Activated CD8-positive, alpha-beta T cell treated with anti-CD3 and anti-CD28 coated beads, Interleukin-2, amount 10 ng/mL, durations not matched to agents 7 days and 5 days (primary cell): ENCODE data around the gene MGST2. TPM values are rescaled to one million over a fixed set of nuclear protein-coding genes. Genes with fewer than 3 reads are reported as not detected.

Source experiments
- ATAC-seq: fragments of 150-1000 bp; cut with Tn5 transposase; one replicate; pipeline ENCODE4 v1.10.0; 2021; ENCODE audit warnings: moderate library complexity
- CTCF ChIA-PET: fragments of 350-600 bp; sonication (Branson Sonifier 250); formaldehyde crosslinking; loops from one replicate; lab custom pipeline; 2021; ENCODE audit warnings: antibody characterized with exemption; lab: Charles Lee
- POLR2A ChIA-PET: fragments of 350-600 bp; sonication (Branson Sonifier 250); formaldehyde crosslinking; loops from one replicate; lab custom pipeline; 2021; ENCODE audit warnings: antibody characterized with exemption; lab: Charles Lee
- DNase-seq: peaks from one replicate; pipeline ENCODE4 v3.0.0-alpha.2; 2020
- H3K27ac Mint-ChIP-seq: one replicate; pipeline ENCODE4 v1.8.0; 2021; ENCODE audit warnings: mild to moderate bottlenecking, mixed read lengths
- H3K27me3 Mint-ChIP-seq: one replicate; pipeline ENCODE4 v1.8.0; 2021; ENCODE audit warnings: low read depth, mixed read lengths
- H3K36me3 Mint-ChIP-seq: one replicate; pipeline ENCODE4 v1.8.0; 2021; ENCODE audit warnings: low read depth, mixed read lengths
- H3K4me1 Mint-ChIP-seq: one replicate; pipeline ENCODE4 v1.8.0; 2021; ENCODE audit warnings: low read depth, mixed read lengths
- H3K4me3 Mint-ChIP-seq: one replicate; pipeline ENCODE4 v1.8.0; 2021; ENCODE audit warnings: mild to moderate bottlenecking, mixed read lengths
- H3K9me3 Mint-ChIP-seq: one replicate; pipeline ENCODE4 v1.8.0; 2022; ENCODE audit warnings: mixed read lengths; ENCODE audit not compliant: insufficient read depth
- total RNA-seq, 2 experiments: library from RNA; stranded (reverse); gene quantifications; one replicate each; pipeline ENCODE4 v1.2.3, GENCODE V29; 2021

MGST2 gene
- 10 to 100 TPM; 12.8 to 13.4 TPM for total RNA-seq

DNA sequence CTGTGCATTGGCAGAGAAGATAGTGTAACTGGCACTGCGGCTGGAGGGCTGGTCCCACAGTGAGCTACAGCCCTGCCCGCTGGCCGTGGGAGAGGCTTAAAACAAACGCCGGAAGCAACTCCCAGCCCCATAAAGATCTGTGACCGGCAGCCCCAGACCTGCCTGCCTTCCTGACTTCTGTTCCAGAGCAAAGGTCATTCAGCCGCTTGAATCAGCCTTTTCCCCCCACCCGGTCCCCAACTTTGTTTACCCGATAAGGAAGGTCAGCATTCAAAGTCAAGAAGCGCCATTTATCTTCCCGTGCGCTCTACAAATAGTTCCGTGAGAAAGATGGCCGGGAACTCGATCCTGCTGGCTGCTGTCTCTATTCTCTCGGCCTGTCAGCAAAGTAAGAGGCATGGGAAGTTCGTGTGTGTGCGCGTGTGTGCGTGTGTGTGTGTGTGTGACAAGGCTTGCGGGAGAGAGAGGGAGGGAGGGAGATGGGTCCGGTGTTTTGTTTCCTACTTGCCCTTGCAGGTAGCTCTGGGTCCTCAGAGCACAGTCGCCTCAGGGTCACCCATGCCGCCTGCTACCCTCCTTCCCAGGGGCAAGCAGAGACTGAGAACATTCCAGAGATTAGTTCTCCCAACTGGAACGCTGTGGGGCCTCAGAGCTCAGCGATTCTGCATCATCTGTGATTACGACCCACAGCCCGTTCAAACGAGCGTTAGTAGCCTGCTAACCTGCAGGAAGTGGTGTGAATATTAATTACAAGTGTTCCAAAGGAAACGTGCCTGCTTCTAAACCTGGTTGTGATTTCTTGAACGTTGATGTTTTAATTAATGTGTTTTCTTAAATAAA lies at the start of gene MGST2:
Gene MGST2, plus strand, starts transcription at position 130 of the 840 bp plus-strand sequence. Its CDS starts 201 bp downstream, at position 331.
- peak within 1 kb of the TSS; percentile 96 for H3K27ac Mint-ChIP-seq
- no peaks in the 10 kb centered on the region for H3K36me3 Mint-ChIP-seq
- peaks cover 32% of the 10 kb centered on the region for H3K4me1 Mint-ChIP-seq
- ChIA-PET CTCF (interaction anchor here (0.6 to 3.2 kb wide), 5 partner anchors 9 to 384 kb away, joined by 3 to 43 read pairs (median 3); no protein-coding TSS in a partner anchor), POLR2A (interaction anchor here (0.8 to 1.5 kb wide), 4 partner anchors 8 to 708 kb away, joined by 3 to 12 read pairs (median 4); partner anchors contain the start of gene SCOC)
- no peaks in the 10 kb centered on the region for H3K27me3 Mint-ChIP-seq
- ATAC-seq, result peak; percentile 71
- H3K9me3 Mint-ChIP-seq, result no peaks in the 10 kb centered on the region
- DNase-seq, result peak; percentile 34
- H3K4me3 Mint-ChIP-seq, result peak within 1 kb of the TSS; percentile 88

DNA sequence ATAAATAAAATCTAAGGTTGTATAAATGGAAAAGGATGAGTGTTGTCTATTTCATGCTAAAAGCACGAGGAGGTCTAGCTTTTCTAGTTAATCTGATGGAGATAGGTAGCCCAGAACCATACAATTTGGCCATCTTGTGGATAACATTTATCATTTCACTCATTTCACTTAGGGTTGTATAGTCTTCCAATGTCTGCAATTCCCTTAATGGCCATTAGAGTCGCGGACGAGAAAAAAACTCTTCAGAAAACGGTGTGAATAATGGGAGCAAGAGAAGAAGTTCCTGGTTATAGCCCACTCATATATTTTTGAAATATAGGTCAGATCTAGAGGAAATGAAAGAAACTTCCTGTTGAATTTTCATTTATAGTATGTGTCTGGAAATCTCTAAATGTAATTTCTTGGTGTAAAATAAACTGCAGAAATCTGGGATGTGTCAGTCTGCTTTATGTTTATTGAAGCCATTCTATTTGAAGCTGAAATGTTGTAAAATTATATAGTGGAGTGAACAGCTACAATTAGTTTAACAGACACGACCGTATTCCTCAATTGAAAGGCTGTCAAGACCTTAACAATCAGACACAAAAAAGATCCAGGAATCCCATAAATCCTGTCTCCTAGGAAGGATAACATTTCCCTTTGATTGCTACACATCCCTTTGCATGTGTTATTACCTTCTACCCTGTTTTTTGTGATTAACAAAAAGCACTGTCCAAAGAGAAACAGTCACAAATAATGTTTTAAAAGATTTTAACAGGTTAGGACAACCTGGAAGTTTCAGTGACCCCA lies 47.7 kb upstream of the MGST2 start:
- ATAC-seq (no peak), DNase-seq (no peak)
- Mint-ChIP-seq H3K27me3 (no peaks in the 10 kb centered on the region), H3K4me3 (no peak overlapping the region), H3K9me3 (no peaks in the 10 kb centered on the region), H3K4me1 (no peaks in the 10 kb centered on the region), H3K27ac (no peak overlapping the region), H3K36me3 (no peaks in the 10 kb centered on the region)
- ChIA-PET POLR2A (no interaction called here), CTCF (interaction anchor here (1.3 to 2.7 kb wide), 4 partner anchors 14 to 40 kb away, joined by 4 to 21 read pairs (median 8); no protein-coding TSS in a partner anchor)

- Mint-ChIP-seq H3K4me1 (no peaks in the 10 kb centered on the region), H3K36me3 (no peaks in the 10 kb centered on the region), H3K27me3 (no peaks in the 10 kb centered on the region), H3K27ac (no peak overlapping the region), H3K4me3 (no peak overlapping the region), H3K9me3 (no peaks in the 10 kb centered on the region)
- CTCF ChIA-PET, result interaction anchor here (0.6 to 2.8 kb wide), 9 partner anchors 12 to 630 kb away, joined by 3 to 21 read pairs (median 3); no protein-coding TSS in a partner anchor
- POLR2A ChIA-PET, result interaction anchor here (0.6 kb wide), 1 partner anchor 244 kb away, joined by 5 read pairs; no protein-coding TSS in a partner anchor
- ATAC-seq (peak; percentile 72), DNase-seq (peak; percentile 31)
Measured at GRCh38 chr4:139619644-139620043, 46.0 kb upstream of the MGST2 start.

DNA sequence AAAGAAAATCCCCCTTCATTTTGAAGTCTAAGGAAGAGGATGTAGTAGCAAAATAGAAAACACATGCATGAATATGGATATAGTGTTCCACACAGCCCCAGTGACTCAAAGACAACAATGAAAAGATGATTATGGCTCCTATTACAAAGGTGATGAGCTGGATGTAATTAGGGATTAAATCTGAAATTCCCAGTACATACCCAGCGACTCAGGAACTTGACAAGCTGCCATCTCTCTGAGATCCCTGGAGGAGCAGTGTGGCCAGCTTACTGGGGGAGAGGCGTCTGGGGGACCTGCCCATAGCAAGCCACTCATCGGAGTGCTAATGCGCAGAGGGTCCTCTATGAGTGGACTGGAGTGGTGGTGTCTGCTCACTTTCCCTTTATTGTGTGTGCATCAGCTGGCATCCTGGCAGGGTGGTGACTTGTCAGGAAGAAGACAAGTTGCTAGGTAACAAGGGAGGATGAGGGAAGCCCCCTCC lies 42.7 kb upstream of the MGST2 start:
- H3K36me3 Mint-ChIP-seq, result no peaks in the 10 kb centered on the region
- peaks cover 9% of the 10 kb centered on the region for H3K27me3 Mint-ChIP-seq
- H3K27ac Mint-ChIP-seq, result no peak overlapping the region
- ATAC-seq (no peak), DNase-seq (no peak)
- H3K4me3 Mint-ChIP-seq, result no peak overlapping the region
- H3K4me1 Mint-ChIP-seq, result no peaks in the 10 kb centered on the region
- no peaks in the 10 kb centered on the region for H3K9me3 Mint-ChIP-seq
- CTCF ChIA-PET, result interaction anchor here (1.1 kb wide), 1 partner anchor 32 kb away, joined by 3 read pairs; no protein-coding TSS in a partner anchor
- POLR2A ChIA-PET, result no interaction called here

- no peaks in the 10 kb centered on the region for H3K9me3 Mint-ChIP-seq
- no peaks in the 10 kb centered on the region for H3K4me1 Mint-ChIP-seq
- POLR2A ChIA-PET, result no interaction called here
- H3K27ac Mint-ChIP-seq, result no peak overlapping the region
- H3K27me3 Mint-ChIP-seq, result peaks cover 9% of the 10 kb centered on the region
- H3K4me3 Mint-ChIP-seq, result no peak overlapping the region
- ATAC-seq (no peak), DNase-seq (no peak)
- no peaks in the 10 kb centered on the region for H3K36me3 Mint-ChIP-seq
- CTCF ChIA-PET, result no interaction called here
Measured at GRCh38 chr4:139624441-139625092, 41.1 kb upstream of the MGST2 start.

GRCh38 chr4:139625093-139625455 lies 40.5 kb upstream of the MGST2 start:
- ATAC-seq (no peak), DNase-seq (no peak)
- Mint-ChIP-seq H3K4me3 (no peak overlapping the region), H3K4me1 (no peaks in the 10 kb centered on the region), H3K27ac (no peak overlapping the region), H3K27me3 (peaks cover 9% of the 10 kb centered on the region), H3K9me3 (no peaks in the 10 kb centered on the region), H3K36me3 (no peaks in the 10 kb centered on the region)
- POLR2A ChIA-PET, result no interaction called here
- CTCF ChIA-PET, result no interaction called here

DNA sequence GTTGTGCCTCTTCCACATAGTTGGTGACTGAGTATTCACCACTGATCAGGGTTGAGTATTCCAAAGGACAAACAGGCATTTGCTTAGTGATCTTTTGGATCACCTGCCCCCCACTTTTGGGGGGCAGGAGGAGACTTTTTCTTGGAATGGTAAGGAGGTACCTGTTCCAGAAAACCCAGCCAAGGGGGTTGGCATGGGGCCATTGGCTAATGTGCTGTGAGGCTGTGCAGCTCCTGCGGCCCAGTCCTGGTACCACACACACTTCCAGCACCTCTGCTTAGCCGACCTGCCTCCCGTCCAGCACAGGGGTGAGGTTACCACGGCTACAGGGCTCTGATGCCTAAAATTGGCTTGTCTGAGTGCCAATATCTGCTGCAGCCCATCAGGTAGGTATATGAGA lies 40.1 kb upstream of the MGST2 start:
- Mint-ChIP-seq H3K4me1 (no peaks in the 10 kb centered on the region), H3K27ac (no peak overlapping the region), H3K27me3 (peaks cover 9% of the 10 kb centered on the region), H3K9me3 (no peaks in the 10 kb centered on the region), H3K4me3 (no peak overlapping the region), H3K36me3 (no peaks in the 10 kb centered on the region)
- ATAC-seq (no peak), DNase-seq (no peak)
- CTCF ChIA-PET, result no interaction called here
- POLR2A ChIA-PET, result no interaction called here

- Mint-ChIP-seq H3K36me3 (no peaks in the 10 kb centered on the region), H3K27me3 (peaks cover 19% of the 10 kb centered on the region), H3K4me1 (no peaks in the 10 kb centered on the region), H3K9me3 (no peaks in the 10 kb centered on the region), H3K4me3 (no peak overlapping the region), H3K27ac (no peak overlapping the region)
- ATAC-seq (no peak), DNase-seq (no peak)
- ChIA-PET CTCF (interaction anchor here (2.0 kb wide), 1 partner anchor 29 kb away, joined by 5 read pairs; no protein-coding TSS in a partner anchor), POLR2A (no interaction called here)
Measured at GRCh38 chr4:139628184-139629012, 37.2 kb upstream of the MGST2 start.

DNA sequence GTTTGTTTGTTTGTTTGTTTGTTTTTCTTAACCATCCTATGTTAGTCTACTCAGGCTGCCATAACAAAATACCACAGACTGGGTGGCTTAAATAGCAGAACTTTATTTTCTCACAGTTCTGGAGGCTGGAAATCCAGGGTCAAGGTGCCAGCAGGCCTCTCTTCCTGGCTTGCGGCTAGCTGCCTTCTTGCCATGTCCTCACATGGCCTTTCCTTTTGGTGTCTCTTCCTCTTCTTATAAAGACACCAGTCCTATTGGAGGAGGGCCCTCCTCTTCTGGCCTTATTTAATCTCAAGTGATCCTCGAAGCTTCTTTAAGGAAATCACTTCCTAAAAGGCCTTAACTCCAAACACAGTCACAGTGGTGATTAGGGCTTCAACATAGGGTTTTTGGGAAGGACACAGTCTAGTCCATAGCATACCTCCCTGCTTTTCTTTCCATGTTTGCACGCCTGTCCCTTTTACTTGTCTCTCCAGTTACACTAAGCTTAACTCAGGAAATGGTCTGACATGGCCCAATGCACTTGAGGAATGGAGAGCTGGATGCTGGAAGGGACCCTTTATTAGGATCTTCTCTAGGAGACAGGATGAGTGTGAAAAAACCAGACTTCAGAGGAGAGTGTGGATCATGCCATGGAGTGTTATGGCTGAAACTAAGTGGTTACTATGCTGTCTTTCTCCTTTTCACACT lies 36.0 kb upstream of the MGST2 start:
- Mint-ChIP-seq H3K27ac (no peak overlapping the region), H3K27me3 (peaks cover 23% of the 10 kb centered on the region), H3K9me3 (no peaks in the 10 kb centered on the region), H3K4me3 (no peak overlapping the region), H3K36me3 (no peaks in the 10 kb centered on the region), H3K4me1 (no peaks in the 10 kb centered on the region)
- POLR2A ChIA-PET, result no interaction called here
- CTCF ChIA-PET, result no interaction called here
- ATAC-seq (no peak), DNase-seq (no peak)

- Mint-ChIP-seq H3K27me3 (peaks cover 25% of the 10 kb centered on the region), H3K4me1 (no peaks in the 10 kb centered on the region), H3K9me3 (no peaks in the 10 kb centered on the region), H3K4me3 (no peak overlapping the region), H3K27ac (no peak overlapping the region), H3K36me3 (no peaks in the 10 kb centered on the region)
- ChIA-PET CTCF (no interaction called here), POLR2A (no interaction called here)
- ATAC-seq (no peak), DNase-seq (no peak)
Measured at GRCh38 chr4:139630126-139630495, 35.5 kb upstream of the MGST2 start.
